SK-MEL-5 (cell line): ENCODE measurements around the gene DCLK1. TPM values are rescaled to one million over a fixed set of nuclear protein-coding genes. Genes with fewer than 3 reads are reported as not detected.

Experiments
- DNase-seq: peaks from one replicate; pipeline ENCODE4 v3.0.0-alpha.2; 2016; ENCODE audit warnings: low read depth, low spot score
- in situ Hi-C: cut with HindIII; loops from 2 replicates; pipeline ENCODE4 v1.10.0; 2016; ENCODE audit warnings: low sequenced_read_pairs, high pct_unique_total_duplicates, low pct_unique_long_range_greater_than_20kb
- total RNA-seq: library from RNA; depleted of rRNA; stranded (reverse); fragments of >200 nt; shearing (Covaris generic); gene quantifications from 2 replicates; pipeline ENCODE4 v1.2.3, GENCODE V29; 2014

The DCLK1 gene
- total RNA-seq, 1 experiment from 2014 or later = 35.6 TPM

DNA sequence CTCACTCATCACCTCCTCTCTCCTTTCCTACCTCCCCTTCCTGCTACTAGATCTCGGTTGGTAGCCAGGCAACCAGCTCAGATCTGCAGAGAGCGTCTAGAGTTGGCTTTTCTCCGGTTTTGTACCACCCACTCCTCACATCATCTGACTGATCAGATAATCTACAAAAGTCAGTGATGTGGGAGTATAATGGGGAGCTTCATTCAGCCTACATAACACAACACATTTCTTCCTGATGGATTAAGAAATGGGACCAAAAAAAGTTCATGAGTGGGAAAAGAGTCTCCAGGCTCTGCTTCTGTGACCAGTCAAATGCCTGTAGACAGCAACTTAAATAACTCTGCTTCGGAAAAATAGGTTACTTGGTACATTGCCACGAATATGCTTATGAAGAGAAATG lies 279.8 kb downstream of the DCLK1 start:
- in situ Hi-C loops = no loop called here

DNA sequence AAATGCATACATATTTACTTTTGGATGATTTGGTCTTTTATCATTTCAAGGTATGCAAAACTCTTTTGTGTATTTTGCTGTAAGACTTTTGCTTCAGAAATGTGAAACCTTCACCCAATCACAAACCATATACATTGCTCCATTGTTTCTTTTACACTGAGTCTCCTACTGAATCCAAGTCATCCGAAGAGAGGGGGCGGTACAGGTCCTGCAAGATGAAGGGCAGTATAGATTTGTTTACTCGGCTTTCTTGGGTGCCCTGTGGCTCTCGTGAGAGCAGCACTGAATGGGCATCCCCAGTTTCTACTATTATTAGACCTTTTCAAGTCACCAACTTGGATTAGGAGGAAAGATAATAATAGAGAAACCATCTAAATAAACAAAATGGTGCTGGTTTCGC lies 280.6 kb downstream of the DCLK1 start:
- no peak for DNase-seq
- in situ Hi-C loops = no loop called here

More for the DNA sequence above, 279.8 kb downstream of the DCLK1 start:
- DNase-seq = no peak

DNA sequence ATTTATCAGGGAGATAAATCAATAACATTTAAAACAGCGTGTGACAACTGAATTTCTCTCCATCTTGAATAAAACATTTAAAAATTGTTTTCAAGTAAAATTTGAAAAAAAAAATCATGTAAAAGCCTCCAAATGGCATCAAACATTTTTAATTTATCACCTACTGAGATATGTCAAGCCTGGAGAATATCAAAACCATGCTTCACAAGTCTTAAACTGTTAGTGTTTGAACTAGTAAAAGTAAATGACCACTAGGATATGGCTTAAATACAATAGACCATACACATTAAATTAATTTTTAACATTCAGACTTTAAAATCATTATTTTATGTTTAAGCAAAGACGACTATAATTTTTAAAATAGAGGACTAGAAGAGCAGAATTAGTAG lies 281.9 kb downstream of the DCLK1 start:
- in situ Hi-C loops = no loop called here
- DNase-seq = no peak

DNA sequence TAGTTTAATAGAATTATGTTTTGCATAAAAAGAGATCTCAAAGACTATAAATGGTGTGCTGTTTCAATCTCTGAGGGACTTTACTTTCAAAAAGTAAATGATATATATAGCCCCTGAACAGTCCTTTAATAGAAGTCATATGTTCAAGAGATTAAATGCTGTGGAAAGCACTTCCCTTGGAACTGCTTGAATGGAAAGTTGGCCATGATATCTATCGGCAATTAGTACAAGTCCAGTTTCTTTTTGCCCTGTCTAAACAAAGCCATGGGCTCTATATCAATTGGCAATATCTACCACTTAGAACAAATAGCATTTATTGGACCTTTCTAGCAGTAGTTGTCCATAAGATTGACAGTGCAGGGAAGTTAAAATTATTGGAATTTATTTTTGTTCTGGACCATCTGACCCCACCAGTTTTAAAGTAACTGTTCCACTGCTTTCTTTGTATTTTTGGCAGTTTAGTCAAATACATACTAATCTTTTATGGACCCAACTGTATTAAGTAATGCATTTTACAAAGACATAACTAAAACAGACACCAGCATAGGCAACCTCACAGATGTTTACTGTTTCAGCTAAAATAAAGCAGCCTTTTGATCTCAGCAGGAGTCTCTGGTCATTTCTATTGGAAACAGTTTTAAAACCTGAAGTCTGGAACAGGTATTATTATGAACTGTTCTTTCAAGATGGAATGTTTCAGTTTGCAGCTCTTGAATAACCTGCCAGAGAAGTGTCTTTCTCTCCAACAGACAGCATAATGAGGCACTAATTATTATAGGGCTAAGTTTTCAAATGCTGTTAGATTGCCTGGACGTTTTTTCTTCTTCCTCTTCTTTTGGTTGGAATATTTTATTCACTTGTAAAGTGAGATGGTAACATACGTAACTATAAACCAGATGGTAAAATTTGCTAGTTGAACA lies 282.6 kb downstream of the DCLK1 start:
- in situ Hi-C loops = no loop called here
- no peak for DNase-seq

DNA sequence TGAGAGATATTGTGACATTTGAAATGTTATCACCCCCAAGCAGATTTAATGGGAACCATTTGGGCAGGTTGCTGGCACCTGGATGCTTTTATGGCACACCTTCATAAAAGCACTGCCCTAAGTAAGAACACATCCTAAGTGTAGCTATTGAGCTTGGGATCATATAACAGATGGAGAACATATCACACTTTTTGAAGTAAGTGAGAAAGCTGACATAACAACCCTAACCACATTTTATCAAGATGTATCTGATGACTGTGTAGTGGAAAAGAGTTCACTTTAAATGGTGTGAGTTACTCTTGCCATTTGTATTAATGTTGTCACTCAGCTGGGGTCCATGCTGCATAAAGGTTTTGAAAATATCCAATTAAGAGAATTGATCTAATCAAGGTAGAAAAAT lies 287.9 kb downstream of the DCLK1 start:
- no peak for DNase-seq
- in situ Hi-C loops = no loop called here

DNA sequence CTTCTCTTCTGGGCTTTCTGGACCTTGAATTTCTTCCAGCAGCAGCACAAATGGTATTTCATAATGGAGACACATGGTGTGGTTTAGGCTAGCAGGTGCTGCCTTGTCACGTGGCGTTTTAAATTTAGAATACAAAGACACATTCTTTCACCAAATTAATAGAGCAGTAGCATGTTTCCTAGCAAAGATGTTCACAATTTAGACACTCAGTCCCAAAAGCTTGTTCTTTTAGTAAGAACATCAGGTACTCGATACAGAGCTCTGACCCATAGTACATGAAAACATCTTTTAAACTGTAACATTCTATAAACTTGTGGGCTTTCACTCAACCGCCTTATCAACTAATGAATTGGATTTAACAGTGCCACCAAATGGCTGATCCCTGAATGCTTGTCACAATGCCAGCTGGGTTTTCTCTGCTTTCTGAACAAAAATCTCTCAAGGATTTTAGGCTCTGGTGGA lies 290.1 kb downstream of the DCLK1 start:
- peak; percentile 59 for DNase-seq
- in situ Hi-C loops = no loop called here

DNA sequence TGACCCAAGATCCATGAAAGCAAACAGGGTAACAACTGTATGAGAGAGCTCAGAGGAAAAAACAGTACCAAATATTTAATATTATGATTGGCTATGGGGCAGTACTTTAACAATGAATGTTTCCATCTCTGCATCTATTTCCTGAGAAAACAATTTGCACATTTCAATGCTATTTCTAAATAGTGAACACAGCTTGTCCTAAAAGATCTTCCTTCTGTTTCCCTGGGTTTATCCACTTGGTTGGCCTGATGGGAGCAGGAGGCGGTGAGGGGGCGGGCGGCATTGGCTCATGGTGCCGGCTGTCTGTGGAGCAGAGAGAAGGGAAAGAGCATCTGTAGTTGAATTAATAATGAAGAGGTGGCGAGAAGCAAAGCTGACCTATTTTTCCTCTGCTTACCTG lies 291.4 kb downstream of the DCLK1 start:
- DNase-seq = no peak
- in situ Hi-C loops = loop anchor here (10.0 kb wide), 1 partner anchor 65 kb away; no protein-coding TSS in a partner anchor

DNA sequence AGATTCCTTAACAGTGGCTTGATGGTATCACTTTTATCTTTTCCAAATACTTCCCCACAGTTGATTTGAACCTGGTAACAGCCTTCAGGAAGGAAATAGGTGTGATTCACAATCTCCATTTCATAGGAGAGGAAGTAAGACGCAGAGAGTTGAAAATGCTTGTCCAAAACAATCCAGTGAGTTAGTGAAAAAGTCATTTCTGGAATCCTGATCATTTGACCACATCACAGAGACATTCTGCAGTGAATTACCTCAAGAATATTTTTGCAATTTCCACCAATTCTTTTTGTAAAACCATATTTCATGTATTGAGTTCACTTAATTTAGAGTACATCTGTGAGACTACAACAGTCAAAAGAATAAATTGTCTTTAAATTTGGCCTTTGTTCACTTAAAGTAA lies 292.8 kb downstream of the DCLK1 start:
- DNase-seq = no peak

DNA sequence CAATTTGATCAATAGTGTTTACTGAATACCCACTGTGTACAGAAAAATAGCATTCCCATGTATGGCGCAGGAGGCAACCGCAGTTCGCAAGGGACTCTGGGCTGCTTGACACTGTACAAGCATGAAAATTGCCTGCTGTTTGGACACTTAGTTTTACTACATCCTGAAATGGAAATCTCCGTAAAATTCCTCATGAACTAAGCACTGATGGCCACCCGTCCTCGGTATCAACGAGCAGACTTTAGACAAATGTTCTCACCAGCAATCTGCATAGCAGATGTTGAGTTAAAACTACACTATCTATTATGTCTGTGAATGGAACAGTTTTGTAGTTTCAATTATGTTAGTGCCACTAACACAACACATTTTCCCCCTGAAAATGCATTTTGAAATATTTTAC lies 294.7 kb downstream of the DCLK1 start:
- no peak for DNase-seq
- in situ Hi-C loops = loop anchor here (10.0 kb wide), 1 partner anchor 68 kb away; no protein-coding TSS in a partner anchor

More for the DNA sequence above, 292.8 kb downstream of the DCLK1 start:
- in situ Hi-C loops = loop anchor here (10.0 kb wide), 1 partner anchor 66 kb away; no protein-coding TSS in a partner anchor

DNA sequence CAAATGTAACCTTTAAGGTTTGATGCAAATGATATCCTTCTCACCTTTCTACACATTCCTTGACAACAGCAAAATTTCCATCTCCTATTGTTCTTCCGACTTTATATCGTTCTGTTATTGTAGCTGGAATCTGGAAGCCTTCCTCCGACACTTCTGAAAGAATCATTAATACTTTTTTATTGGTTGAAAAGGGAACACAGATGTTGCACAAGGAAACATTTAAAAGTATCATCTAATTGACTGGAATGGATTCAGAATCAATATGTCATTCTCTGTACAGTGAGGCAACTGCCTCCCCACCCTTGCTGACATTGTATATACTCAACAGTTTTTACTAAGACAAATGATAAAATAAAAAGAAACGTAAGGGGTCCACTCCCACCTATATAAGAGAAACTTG lies 295.2 kb downstream of the DCLK1 start:
- in situ Hi-C loops = loop anchor here (10.0 kb wide), 1 partner anchor 69 kb away; no protein-coding TSS in a partner anchor
- no peak for DNase-seq

DNA sequence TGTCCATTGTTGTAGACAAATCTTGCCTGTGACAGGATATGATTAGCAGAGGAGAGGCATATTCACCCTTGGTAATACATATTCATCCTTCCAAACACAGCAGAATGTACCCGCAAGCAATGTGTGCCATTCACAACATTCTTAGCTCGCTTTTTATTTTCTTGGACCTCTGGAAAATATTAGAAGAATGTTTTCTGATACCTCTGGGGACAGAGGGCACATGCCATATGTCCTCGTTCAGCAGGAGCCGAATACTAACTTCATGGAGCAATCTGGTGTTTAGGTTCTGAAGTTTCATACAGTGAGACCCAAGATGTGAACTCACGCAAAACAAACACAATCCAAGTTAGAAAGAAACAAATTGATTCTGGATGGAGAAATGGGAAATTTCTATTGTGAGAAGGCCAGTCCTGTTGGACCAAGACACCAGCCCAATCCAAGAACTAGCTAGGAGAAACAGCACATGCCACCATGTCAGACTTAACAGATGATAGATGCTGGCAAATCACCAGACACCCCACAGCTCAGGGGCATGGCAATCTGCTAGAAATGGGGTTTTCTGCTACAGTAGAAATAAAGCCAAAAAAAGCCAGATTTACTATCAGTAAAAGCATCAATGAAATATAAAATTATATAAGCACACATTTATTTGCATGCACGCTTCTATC lies 297.4 kb downstream of the DCLK1 start:
- in situ Hi-C loops = loop anchor here (10.0 kb wide), 1 partner anchor 71 kb away; no protein-coding TSS in a partner anchor
- no peak for DNase-seq

DNA sequence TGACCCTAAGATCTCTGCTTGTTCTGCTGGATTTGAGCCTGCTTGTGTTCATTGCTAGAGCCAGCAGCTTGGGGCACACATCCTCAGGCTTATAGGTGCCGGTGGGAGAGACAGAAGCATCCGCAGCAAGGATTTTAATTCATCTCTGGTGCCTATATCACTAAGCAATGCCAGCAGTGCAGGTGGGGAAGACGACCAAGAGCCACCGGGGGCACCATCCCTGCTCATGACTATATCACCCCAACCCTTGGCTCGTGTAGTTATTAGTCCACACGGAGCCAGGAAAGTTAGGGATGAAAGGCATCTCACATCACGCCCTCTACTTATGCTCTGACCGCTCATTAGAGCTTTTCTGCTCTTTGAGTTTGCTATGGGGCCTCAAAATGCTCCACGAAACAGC lies 298.2 kb downstream of the DCLK1 start:
- no peak for DNase-seq

DNA sequence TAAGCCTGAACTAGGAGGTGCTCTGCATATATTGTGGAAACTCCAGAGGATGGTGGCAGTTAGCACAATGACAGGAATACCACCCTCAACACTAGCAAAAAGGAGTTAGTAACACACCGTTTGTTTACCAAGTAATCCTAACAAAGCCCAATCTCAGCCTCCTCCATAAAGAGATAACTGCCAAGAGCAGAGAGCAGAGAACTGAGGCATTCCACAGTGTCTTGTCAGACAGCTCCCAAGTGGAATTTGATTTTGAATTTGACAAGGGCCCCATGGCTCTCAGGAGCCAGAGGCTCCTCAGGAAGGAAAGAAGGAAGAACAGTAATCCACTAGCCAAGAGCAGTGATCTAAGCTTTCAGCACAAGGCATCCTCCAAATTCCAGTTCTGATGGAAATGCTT lies 298.6 kb downstream of the DCLK1 start:
- DNase-seq = no peak
- in situ Hi-C loops = loop anchor here (10.0 kb wide), 1 partner anchor 72 kb away; no protein-coding TSS in a partner anchor

More for the DNA sequence above, 298.2 kb downstream of the DCLK1 start:
- in situ Hi-C loops = loop anchor here (10.0 kb wide), 1 partner anchor 72 kb away; no protein-coding TSS in a partner anchor

DNA sequence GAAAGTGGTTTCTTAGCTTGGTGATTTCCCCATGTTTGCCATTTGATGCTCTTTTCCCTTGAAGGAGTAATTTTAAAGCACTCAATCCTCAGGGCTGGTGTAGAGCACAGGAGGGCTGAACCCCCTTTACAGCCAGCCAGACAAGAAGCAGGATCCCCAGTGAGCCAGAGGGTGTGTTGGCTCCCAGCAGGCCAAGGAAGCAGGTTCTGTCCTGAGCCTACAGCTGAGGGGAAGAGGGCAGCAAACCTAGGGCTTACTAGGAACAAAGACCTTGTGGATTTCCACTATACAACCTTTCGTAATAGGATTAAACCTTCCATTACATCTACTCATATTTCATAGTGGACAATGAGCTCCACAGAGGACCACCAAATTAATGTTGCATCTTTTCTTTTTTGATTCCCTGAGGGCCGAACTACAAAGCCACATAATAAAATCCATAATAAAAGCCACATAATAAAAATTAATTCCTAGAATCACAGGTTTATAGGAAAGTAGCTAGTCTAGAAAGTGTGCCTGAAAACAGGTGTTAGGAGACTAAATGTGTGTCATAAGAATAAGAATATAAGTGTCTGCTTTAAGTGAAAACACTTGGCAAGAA lies 300.2 kb downstream of the DCLK1 start:
- in situ Hi-C loops = loop anchor here (10.0 kb wide), 1 partner anchor 74 kb away; no protein-coding TSS in a partner anchor
- no peak for DNase-seq

DNA sequence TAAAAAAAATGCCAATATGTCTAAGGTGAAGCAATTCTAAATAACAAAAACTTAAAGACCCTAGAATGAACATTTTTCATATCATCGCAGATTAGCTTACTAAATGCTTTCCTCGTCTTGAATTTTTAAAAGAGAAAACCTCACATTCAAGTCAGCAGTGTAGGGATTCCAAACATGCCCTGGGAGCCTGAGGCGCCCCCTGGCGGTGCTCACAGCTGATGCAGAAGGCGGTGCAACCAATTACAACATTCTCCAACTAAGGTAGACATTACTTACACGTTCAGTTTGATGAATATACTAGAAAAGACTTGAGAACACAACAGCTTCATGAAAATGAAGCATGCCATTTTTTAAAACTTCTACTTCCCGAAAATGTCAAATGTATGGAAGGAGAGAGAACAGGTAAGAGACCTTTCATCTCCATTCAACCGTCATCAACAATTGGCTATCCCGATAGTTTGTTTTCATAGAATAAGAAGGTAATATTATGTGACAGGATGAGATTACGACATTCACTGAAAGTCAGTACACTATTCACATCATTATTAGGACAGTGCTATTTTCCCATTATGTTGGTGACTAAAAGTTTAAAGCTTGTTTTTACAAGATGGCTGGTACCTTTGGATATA lies 304.4 kb downstream of the DCLK1 start:
- in situ Hi-C loops = no loop called here
- DNase-seq = peak; percentile 38

DNA sequence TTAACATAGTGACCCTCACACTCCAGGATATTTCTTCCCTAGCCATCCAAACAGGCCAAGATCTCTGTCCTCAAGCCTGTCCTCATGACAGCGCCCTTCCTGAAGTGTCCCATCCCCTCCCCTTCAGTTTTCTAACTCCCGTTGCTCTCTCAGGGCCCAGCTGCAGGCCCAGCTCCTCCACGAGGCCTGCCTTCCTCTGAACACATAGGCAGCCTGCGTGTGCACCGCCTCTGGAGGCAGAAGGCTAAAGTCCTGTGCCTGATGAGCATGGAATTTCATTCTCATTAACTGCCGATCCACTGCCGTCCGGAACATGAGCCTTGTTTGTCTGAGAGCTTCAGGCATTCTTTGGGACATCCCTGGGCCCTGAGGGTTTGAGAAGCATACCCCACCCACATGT lies 306.4 kb downstream of the DCLK1 start:
- DNase-seq = no peak
- in situ Hi-C loops = no loop called here

DNA sequence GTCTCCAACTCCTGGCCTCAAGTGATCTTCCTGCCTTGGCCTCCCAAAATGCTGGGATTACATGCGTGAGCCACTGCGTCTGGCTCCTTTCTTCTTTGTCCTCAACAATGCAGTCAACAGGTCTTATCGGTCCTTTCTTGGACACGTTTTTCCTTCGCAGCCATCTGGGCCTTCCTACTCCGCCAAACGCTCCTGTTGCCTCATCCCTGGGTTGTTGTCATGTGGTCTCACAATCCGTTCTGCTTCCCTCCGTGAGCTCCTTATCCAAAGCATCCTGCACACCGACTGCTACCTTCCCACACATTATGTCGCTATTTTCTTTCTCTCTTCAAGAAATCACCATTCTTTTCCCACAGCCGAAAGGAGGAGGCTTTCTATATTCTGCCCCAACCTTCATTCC lies 306.8 kb downstream of the DCLK1 start:
- no peak for DNase-seq
- in situ Hi-C loops = no loop called here
